CD14-positive monocyte (primary cell): ENCODE data around the gene NFATC2. TPM values are rescaled to one million over a fixed set of nuclear protein-coding genes. Genes with fewer than 3 reads are reported as not detected.

Experiments
- DNase-seq, 3 donors: peaks; one replicate each; pipeline ENCODE4 v3.0.0-alpha.2; 2011 to 2022
- H2AFZ ChIP-seq: 2 replicates; pipeline ENCODE4 v1.6.0; 2012; ENCODE audit warnings: mild to moderate bottlenecking, low read depth, low read length, inconsistent platforms; ENCODE audit not compliant: insufficient read depth, poor library complexity, severe bottlenecking
- H3K27ac ChIP-seq, 2 donors: 1 replicate in 1 of 2; 2 replicates in 1 of 2; pipeline ENCODE4 v1.5.1; 2012 to 2013; ENCODE audit warnings: low read length in 2 of 2, control low read depth in 1 of 2, inconsistent platforms in 1 of 2, low read depth in 1 of 2, mild to moderate bottlenecking in 1 of 2
- H3K27me3 ChIP-seq, 2 donors: one replicate each; pipeline versions ENCODE4 v1.6.0 to v1.6.1; 2011 to 2013; ENCODE audit warnings: low read length in 2 of 2; ENCODE audit not compliant: control insufficient read depth in 2 of 2, insufficient read depth in 2 of 2
- H3K36me3 ChIP-seq, 2 donors: replicated peaks in 1 of 2; 1 replicate in 1 of 2; 2 replicates in 1 of 2; pipeline versions ENCODE4 v1.5.1 to v1.6.1; 2012 to 2013; ENCODE audit warnings: low read length in 2 of 2, control low read depth in 1 of 2, inconsistent platforms in 1 of 2, mild to moderate bottlenecking in 1 of 2; ENCODE audit not compliant: insufficient read depth in 2 of 2, control insufficient read depth in 1 of 2
- H3K4me1 ChIP-seq, 2 donors: 1 replicate in 1 of 2; 2 replicates in 1 of 2; pipeline versions ENCODE4 v1.5.1 to v1.6.1; 2012 to 2013; ENCODE audit warnings: low read length in 2 of 2, control low read depth in 1 of 2, inconsistent platforms in 1 of 2, mild to moderate bottlenecking in 1 of 2, moderate library complexity in 1 of 2; ENCODE audit not compliant: insufficient read depth in 2 of 2, control insufficient read depth in 1 of 2
- H3K4me2 ChIP-seq: replicated peaks from 2 replicates; pipeline ENCODE3; 2012; ENCODE audit warnings: low read length, moderate library complexity, mild to moderate bottlenecking; ENCODE audit not compliant: poor library complexity, severe bottlenecking; ENCODE audit errors: extremely low read depth
- H3K4me3 ChIP-seq, 3 experiments: fragments of 200-600 bp in 1 of 3; sonication (generic) in 1 of 3; replicated peaks in 1 of 3; 1 replicate in 2 of 3; 2 replicates in 1 of 3; pipeline ENCODE4 v1.5.1; 2011 to 2013; ENCODE audit warnings: low read length in 3 of 3, mild to moderate bottlenecking in 3 of 3, control low read depth in 2 of 3, low read depth in 2 of 3, inconsistent platforms in 1 of 3, moderate library complexity in 1 of 3
- H3K79me2 ChIP-seq: 2 replicates; pipeline ENCODE4 v1.6.0; 2012; ENCODE audit warnings: mild to moderate bottlenecking, control low read depth, inconsistent platforms, low read length, moderate library complexity; ENCODE audit not compliant: insufficient read depth
- H3K9ac ChIP-seq: 2 replicates; pipeline ENCODE4 v1.6.0; 2017; ENCODE audit warnings: low read length, mild to moderate bottlenecking; ENCODE audit not compliant: insufficient read depth, poor library complexity, severe bottlenecking
- H3K9me3 ChIP-seq, 2 donors: replicated peaks in 1 of 2; 1 replicate in 1 of 2; 2 replicates in 1 of 2; pipeline versions ENCODE4 v1.5.1 to v1.6.1; 2012 to 2013; ENCODE audit warnings: low read length in 2 of 2, control low read depth in 1 of 2; ENCODE audit not compliant: control insufficient read depth in 1 of 2, insufficient read depth in 1 of 2
- H4K20me1 ChIP-seq: 2 replicates; pipeline ENCODE4 v1.6.0; 2012; ENCODE audit warnings: mild to moderate bottlenecking, low read length, control low read depth, moderate library complexity; ENCODE audit not compliant: insufficient read depth
- H3K27ac Mint-ChIP-seq, 7 donors: one replicate each; pipeline ENCODE4 v1.8.0; 2020; ENCODE audit warnings: mild to moderate bottlenecking in 7 of 7, mixed read lengths in 7 of 7, moderate library complexity in 6 of 7, inconsistent platforms in 2 of 7
- H3K27me3 Mint-ChIP-seq, 3 donors: one replicate each; pipeline ENCODE4 v1.8.0; 2021 to 2022; ENCODE audit warnings: low read depth in 3 of 3, mild to moderate bottlenecking in 3 of 3, mixed read lengths in 3 of 3, moderate library complexity in 3 of 3, inconsistent platforms in 1 of 3
- H3K36me3 Mint-ChIP-seq, 2 donors: one replicate each; pipeline ENCODE4 v1.8.0; 2020; ENCODE audit warnings: mixed read lengths in 2 of 2, inconsistent platforms in 1 of 2, mild to moderate bottlenecking in 1 of 2
- H3K4me1 Mint-ChIP-seq: one replicate; pipeline ENCODE4 v1.8.0; 2020; ENCODE audit warnings: mild to moderate bottlenecking, mixed read lengths
- H3K4me3 Mint-ChIP-seq, 2 donors: one replicate each; pipeline ENCODE4 v1.8.0; 2020; ENCODE audit warnings: mild to moderate bottlenecking in 2 of 2, mixed read lengths in 2 of 2, moderate library complexity in 1 of 2
- H3K9me3 Mint-ChIP-seq, 7 donors: one replicate each; pipeline ENCODE4 v1.8.0; 2020 to 2022; ENCODE audit warnings: mixed read lengths in 7 of 7, mild to moderate bottlenecking in 6 of 7, moderate library complexity in 6 of 7, inconsistent platforms in 2 of 7
- WGBS: methylation state at CpG from one replicate; pipeline ENCODE4 v1.1.5; 2013; ENCODE audit warnings: missing lambda C conversion rate; ENCODE audit not compliant: insufficient coverage; 5-methylcytosine and 5-hydroxymethylcytosine counted together
- intact Hi-C, 2 donors: fragments of 100-400 bp; cut with micrococcal nuclease; formaldehyde crosslinking; loops; one replicate each; pipeline versions ENCODE4 v1.15.0 to v1.15.1; 2023
- polyA plus RNA-seq, 3 donors: library from polyadenylated mRNA; depleted of rRNA in 1 of 3; unstranded in 2 of 3; stranded (reverse) in 1 of 3; fragments of 300-500 nt in 2 of 3; fragments of >200 nt in 1 of 3; fragmentation: Illumina TruSeq in 2 of 3; gene quantifications; 1 replicate in 2 of 3; 2 replicates in 1 of 3; pipeline ENCODE4 v1.2.3, GENCODE V29; 2012 to 2021
- TF ChIP-seq, protein P1 (sequence below): fragments of 200-600 bp; IDR thresholded peaks from one replicate; pipeline ENCODE4 v1.8.0; 2022; ENCODE audit warnings: antibody characterized with exemption, mild to moderate bottlenecking

Gene NFATC2
- polyA plus RNA-seq, 3 donors, result 0.03 to 0.18 (median 0.11) TPM

DNA sequence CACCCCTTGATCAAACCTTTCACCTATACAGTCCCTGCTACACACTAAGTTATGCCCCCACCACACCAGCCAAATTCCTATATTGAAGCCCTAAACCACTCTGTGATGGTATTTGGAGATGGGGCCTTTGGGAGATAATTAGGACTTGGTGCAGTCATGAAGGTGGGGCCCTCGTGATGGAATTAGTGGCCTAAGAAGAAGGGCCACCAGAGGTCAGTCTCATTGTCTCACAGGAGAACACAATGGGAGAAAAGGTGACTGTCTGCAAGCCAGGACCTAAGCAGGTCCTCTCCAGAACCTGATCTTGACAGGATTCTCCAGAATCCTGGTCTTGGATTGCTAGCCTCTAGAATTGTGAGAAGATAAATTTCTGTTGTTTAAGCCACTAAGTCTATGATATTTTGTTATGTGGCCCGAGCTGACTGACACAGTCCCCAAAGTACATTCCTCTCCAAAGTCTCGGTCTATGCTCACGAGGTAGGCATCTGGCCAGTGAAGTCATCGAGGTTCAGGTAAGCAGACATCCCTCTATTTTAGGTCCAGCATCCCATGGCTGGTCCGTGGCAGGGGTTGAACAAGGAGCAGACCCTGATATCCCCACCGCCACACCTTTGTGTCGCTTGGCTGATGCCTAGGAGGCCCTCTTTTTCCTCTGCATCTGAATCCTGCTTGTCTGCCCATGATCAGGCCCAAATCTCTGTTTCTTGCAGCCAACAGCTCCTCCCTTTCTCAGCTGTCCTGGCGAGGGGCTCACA lies 138.9 kb downstream of the NFATC2 start:
- Mint-ChIP-seq H3K27ac (peak overlapping the region in 3 of 7 donors; percentile 26 to 76 (median 38)), H3K9me3 (no peaks in the 10 kb centered on the region), H3K27me3 (peaks cover 0 to 3% (median 0%) of the 10 kb centered on the region in 3 donors), H3K36me3 (no peaks in the 10 kb centered on the region), H3K4me3 (no peak overlapping the region), H3K4me1 (peaks cover 12% of the 10 kb centered on the region)
- no peak overlapping the region for H3K27ac ChIP-seq
- no peak for DNase-seq
- no peak overlapping the region for H2AFZ ChIP-seq
- 94% methylated on average over 9 of the region's 9 CpGs for WGBS
- no peaks in the 10 kb centered on the region for H3K79me2 ChIP-seq
- H3K9ac ChIP-seq, result no peak overlapping the region
- intact Hi-C loops, result no loop called here
- TF ChIP-seq, protein P1, sequence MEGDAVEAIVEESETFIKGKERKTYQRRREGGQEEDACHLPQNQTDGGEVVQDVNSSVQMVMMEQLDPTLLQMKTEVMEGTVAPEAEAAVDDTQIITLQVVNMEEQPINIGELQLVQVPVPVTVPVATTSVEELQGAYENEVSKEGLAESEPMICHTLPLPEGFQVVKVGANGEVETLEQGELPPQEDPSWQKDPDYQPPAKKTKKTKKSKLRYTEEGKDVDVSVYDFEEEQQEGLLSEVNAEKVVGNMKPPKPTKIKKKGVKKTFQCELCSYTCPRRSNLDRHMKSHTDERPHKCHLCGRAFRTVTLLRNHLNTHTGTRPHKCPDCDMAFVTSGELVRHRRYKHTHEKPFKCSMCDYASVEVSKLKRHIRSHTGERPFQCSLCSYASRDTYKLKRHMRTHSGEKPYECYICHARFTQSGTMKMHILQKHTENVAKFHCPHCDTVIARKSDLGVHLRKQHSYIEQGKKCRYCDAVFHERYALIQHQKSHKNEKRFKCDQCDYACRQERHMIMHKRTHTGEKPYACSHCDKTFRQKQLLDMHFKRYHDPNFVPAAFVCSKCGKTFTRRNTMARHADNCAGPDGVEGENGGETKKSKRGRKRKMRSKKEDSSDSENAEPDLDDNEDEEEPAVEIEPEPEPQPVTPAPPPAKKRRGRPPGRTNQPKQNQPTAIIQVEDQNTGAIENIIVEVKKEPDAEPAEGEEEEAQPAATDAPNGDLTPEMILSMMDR, result no peak
- no peaks in the 10 kb centered on the region for H3K9me3 ChIP-seq
- H4K20me1 ChIP-seq, result no peaks in the 10 kb centered on the region
- no peak overlapping the region for H3K4me2 ChIP-seq
- H3K36me3 ChIP-seq, result no peaks in the 10 kb centered on the region
- H3K4me1 ChIP-seq, result peaks cover 0 to 7% of the 10 kb centered on the region in 2 donors
- H3K27me3 ChIP-seq, result no peaks in the 10 kb centered on the region
- no peak overlapping the region for H3K4me3 ChIP-seq

DNA sequence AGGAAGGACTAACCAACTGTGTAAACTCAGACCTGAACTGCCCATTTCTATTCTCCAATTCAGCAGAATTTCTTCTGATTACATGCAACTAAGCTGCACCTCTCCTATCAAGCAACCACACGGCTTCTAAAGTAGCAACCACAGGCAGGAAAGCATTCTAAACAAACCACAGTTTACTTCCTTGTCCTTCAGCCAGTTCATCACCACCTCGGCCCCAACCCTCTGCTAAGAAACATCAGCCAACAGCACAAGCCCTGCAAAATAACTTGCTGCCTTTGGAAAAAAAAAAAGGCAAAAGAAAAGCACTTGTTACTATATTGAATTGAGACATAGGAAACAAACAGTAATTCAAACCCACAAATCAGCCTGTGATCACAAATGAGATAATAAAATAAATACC lies 140.3 kb downstream of the NFATC2 start:
- Histone ChIP-seq H3K9me3 (no peaks in the 10 kb centered on the region), H3K4me2 (no peak overlapping the region), H4K20me1 (no peaks in the 10 kb centered on the region), H3K36me3 (no peaks in the 10 kb centered on the region), H3K27me3 (no peaks in the 10 kb centered on the region), H3K79me2 (no peaks in the 10 kb centered on the region), H2AFZ (no peak overlapping the region), H3K27ac (no peak overlapping the region), H3K4me3 (no peak overlapping the region), H3K9ac (no peak overlapping the region), H3K4me1 (peaks cover 0 to 7% of the 10 kb centered on the region in 2 donors)
- Mint-ChIP-seq H3K4me1 (peaks cover 12% of the 10 kb centered on the region), H3K36me3 (no peaks in the 10 kb centered on the region), H3K9me3 (no peaks in the 10 kb centered on the region), H3K4me3 (no peak overlapping the region), H3K27ac (peak overlapping the region in 2 of 7 donors; percentile 4 to 21), H3K27me3 (peaks cover 0 to 3% (median 0%) of the 10 kb centered on the region in 3 donors)
- WGBS, result 0% methylated on average over 1 of the region's 2 CpGs
- DNase-seq, result no peak
- TF ChIP-seq, protein P1, result no peak
- intact Hi-C loops, result no loop called here
